T-helper 1 cell (primary cell): ENCODE results near the gene KRT8.
"Not testable (repeated sequence)": the region's sequence is repeated elsewhere in the genome, so short reads cannot be mapped to it uniquely, and the experiment has no call there.

Experiments used
- DNase-seq, 5 donors: peaks; one replicate each; pipeline ENCODE4 v3.0.0-alpha.2; 2012 to 2020

KRT8 gene

GRCh38 chr12:52901715-52902541, 2.9 kb downstream of the KRT8 start:
- DNase-seq = no peak

- no peak for DNase-seq
Measured at GRCh38 chr12:52900896-52901714, 3.8 kb downstream of the KRT8 start.

DNA sequence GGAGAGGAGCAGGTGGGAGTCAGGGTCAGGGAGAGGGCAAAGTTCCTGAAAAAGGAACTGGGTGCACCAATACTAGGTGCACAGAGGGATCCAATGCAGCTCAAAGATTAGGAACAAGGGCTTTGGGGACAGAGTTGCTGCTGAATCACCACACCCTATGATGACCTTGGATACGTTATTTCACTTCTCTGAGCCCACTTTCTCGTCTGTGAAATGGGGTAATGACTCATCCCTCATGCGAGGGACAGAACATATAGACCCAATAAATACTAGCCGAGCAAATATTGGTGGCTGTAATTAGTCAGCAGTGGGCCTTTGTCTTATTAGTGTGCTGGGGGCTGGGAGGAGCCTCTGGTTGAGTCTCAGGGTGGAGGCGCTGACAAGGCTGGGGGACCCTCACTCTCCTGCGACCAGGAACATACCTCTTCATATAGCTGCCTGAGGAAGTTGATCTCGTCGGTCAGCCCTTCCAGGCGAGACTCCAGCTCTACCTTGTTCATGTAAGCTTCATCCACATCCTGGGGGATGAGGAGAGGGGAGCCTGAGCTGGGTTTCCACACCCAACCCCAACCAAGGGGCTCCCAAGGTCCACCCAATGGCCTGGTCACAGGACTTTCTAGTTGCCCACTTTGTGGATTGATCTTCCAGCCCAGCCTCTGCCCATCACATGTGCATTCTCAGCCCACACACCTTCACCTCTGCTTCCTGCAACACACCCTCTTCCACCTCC, 4.5 kb downstream of the KRT8 start:
- no peak for DNase-seq

GRCh38 chr12:52899338-52900035, 5.4 kb downstream of the KRT8 start:
- no peak for DNase-seq

- DNase-seq = no peak
Measured at GRCh38 chr12:52896190-52897100, 8.4 kb downstream of the KRT8 start.

GRCh38 chr12:52895726-52896189, 9.1 kb downstream of the KRT8 start:
- DNase-seq = no peak

DNA sequence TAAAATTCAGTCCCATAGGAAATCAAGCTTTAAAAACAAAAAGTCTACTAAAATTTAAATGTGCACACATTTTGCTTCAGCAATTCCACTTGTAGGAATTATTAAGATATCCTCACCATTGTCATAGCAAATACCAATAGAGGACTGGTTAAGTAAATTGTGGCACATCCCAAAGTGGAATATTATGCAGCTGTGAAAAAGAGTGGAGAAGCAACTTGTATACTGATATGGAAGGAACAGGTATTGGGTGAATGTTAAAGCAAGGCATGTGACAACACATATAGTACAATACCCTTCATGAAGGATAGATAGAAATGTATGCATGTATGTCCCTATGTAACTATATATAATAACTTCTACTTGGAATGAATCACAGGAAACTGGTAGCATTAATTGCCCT, 11.9 kb downstream of the KRT8 start:
- no peak for DNase-seq

- DNase-seq = no peak
Measured at GRCh38 chr12:52892207-52892852, 12.5 kb downstream of the KRT8 start.

DNA sequence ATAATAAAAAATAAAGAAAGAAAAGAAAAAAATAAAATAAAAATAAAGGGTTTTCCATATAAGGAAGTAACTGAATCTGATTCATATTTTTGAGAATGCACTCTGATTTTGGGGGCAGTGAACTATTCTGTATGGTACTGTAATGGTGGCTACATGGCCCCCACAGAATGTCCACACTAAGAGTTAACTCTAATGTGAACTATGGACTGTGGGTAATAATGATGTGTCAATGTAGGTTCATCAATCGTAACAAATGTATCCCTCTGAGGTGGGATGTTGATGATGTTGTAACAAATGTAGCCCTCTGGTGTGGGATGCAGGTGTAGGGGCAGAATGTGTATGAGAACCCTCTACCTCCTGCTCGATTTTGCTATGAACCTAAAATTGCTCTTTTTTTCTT, 13.8 kb downstream of the KRT8 start:
- no peak for DNase-seq

DNA sequence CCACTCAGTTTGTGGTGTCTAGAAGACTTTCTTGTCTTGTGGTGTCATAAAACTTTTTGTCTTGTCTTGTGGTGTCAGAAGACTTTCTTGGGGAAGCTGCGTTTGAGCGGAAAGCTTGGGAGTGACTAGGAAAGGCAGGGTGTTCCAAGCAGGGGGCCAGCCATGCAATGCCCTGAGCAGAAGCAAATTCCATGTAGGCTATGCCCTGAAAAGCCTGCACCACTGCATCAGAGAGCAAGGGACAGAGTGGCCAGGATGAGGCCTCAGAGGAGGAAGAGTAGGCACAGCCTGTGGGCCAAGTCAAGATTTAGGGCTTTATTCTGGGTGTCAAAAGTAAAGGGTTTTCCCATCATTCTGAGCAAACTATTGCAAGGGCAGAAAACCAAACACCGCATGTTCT, 14.5 kb downstream of the KRT8 start:
- DNase-seq = no peak

- peak; percentile 41 to 77 (median 62) for DNase-seq
Measured at GRCh38 chr12:52884526-52885293, 20.2 kb downstream of the KRT8 start.

GRCh38 chr12:52880499-52880898, 24.4 kb downstream of the KRT8 start:
- DNase-seq = not testable (repeated sequence)

DNA sequence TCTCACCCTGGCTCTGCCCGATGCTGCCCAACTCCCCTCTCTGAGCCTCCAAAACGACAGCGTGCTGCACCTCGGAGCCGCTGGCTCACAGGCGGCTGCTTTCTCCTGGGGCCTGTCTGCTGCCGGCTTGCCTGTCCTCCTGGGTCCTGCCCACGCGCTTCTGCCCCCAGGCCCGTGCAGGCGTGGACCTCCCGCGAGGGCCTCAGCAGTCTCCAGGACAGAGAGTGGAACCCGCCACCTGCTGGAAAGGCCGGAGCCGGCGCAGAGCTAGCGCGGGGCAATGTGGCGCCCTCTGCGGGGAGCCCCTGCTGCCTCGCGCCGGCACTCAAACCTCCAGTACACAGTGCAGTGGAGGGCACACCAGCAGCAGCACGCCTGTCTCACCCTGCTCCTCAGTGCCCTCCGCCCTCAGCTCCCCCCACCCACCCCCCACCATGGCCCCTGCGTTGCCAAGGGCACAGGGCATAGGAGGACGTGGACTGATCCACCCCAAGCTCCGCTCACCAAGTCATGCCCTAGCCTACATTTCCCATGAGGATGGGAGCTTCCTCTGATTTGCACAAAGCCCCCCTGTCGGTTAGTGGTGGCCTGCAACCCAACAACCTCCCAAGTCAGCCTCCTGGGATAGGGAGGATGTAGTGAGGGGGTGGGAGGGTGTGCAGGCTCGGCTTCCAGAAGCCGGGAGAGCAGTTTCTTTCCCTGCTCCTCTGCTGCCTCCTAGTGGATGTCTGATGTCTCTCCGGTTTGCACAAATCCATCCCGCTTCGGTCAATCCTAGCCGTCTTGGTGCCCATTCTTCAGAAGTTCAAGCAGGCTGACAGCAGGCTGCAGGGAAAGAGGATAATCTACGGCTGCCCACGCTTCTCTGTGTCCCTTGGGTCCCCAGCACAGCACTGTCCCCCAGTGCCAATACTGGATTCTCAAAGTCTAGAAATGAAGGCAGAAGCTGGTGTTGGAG, 25.2 kb downstream of the KRT8 start:
- peak; percentile 31 to 59 (median 57) for DNase-seq

GRCh38 chr12:52878507-52879393, 26.1 kb downstream of the KRT8 start:
- DNase-seq = no peak

DNA sequence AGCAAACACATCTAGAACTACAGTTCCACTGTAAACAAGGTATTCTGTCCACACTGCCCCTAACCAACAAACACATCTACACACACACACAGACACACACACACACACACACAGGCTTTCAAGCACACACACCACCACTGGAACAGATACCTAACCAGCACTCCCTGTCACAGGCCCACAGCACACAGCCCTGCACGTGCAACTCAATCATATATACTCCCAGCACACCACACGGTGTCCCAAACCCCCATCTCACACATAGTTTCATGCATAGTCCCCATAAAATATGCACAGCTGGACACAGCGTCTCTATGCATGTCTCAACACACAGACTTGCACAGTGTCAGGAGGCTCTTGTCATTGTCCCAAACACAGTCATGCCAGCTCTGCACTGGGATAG, 27.6 kb downstream of the KRT8 start:
- DNase-seq = no peak

GRCh38 chr12:52876372-52876771, 28.5 kb downstream of the KRT8 start:
- DNase-seq = no peak

DNA sequence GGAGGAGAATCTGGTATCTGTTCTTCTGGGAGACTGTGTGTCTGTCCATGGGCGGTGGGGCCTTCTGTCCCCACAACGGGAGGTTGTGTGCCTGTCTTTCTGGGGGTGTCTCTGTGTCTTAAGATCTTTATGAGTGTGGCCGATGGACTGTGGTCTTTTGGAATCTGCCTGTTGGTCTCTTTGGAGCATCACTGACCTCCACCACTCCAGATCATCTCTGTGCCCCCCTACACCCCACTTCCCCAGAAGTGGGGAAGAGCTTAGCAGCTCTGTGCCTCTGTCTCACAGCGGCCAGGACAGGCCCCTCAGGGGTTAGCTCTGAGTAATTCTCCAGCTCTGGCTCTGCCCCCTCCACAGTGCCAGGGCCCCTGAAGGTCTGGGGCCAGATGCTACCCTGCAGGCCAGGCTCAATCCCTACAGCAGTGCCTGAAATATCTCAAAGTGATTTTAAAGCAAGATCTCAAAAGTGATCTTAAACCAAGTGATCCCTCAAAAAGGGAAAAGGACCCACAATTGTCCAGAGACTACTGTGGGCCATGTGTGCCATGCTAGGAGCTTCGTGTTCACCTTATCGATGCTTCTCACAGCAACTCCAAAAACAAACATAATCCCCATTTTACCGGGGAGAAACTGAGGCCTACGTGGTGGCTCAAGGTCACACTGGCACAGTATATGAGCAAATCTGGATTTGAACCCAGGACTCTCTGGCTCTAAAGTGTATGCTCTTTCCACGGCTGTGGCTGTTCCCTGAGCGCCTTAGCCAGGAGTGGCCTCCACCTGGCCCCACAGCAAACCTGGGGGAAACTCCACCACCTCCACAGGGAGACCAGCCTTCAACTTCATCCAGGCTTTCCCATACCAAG, 30.1 kb downstream of the KRT8 start:
- no peak for DNase-seq
